GM23248 (cell line): ENCODE results near the gene KCNG4. TPM values are rescaled to one million over a fixed set of nuclear protein-coding genes. Genes with fewer than 3 reads are reported as not detected.
A peak's percentile ranks its signal among the peaks of the same experiment; 100 is the strongest.

Experiments used
- DNase-seq: peaks from one replicate; pipeline ENCODE4 v3.0.0-alpha.2; 2015
- H2AFZ ChIP-seq: fragments of 200-600 bp; sonication (generic); 2 replicates; pipeline ENCODE4 v1.6.1; 2016; ENCODE audit warnings: antibody characterized with exemption
- H3F3A ChIP-seq: fragments of 200-600 bp; sonication (generic); 2 replicates; pipeline ENCODE4 v1.6.1; 2016; ENCODE audit warnings: mild to moderate bottlenecking, antibody characterized with exemption, mixed run types; ENCODE audit not compliant: insufficient read depth
- H3K27ac ChIP-seq: fragments of 200-600 bp; sonication (generic); 2 replicates; pipeline ENCODE4 v1.5.1; 2016; ENCODE audit warnings: mild to moderate bottlenecking
- H3K27me3 ChIP-seq: fragments of 200-600 bp; sonication (generic); replicated peaks from 2 replicates; pipeline ENCODE4 v1.6.1; 2016; ENCODE audit warnings: mild to moderate bottlenecking; ENCODE audit not compliant: insufficient read depth
- H3K36me3 ChIP-seq: fragments of 200-600 bp; sonication (generic); 2 replicates; pipeline ENCODE4 v1.6.1; 2016; ENCODE audit warnings: low read depth, mild to moderate bottlenecking
- H3K4me1 ChIP-seq: fragments of 200-600 bp; sonication (generic); 2 replicates; pipeline ENCODE4 v1.6.1; 2016; ENCODE audit warnings: mild to moderate bottlenecking; ENCODE audit not compliant: insufficient read depth
- H3K4me2 ChIP-seq: fragments of 200-600 bp; sonication (generic); one replicate; pipeline ENCODE4 v1.6.1; 2016; ENCODE audit warnings: mild to moderate bottlenecking; ENCODE audit not compliant: unreplicated experiment
- H3K4me3 ChIP-seq: fragments of 200-600 bp; sonication (generic); 2 replicates; pipeline ENCODE4 v1.5.1; 2016; ENCODE audit warnings: mild to moderate bottlenecking
- H3K79me2 ChIP-seq: fragments of 200-600 bp; sonication (generic); 2 replicates; pipeline ENCODE4 v1.6.1; 2016; ENCODE audit warnings: mild to moderate bottlenecking; ENCODE audit not compliant: insufficient read depth
- H3K9ac ChIP-seq: fragments of 200-600 bp; sonication (generic); 2 replicates; pipeline ENCODE4 v1.6.1; 2016; ENCODE audit warnings: mild to moderate bottlenecking
- H3K9me2 ChIP-seq: fragments of 200-600 bp; sonication (generic); 2 replicates; pipeline ENCODE4 v1.6.1; 2016; ENCODE audit warnings: mixed run types, mild to moderate bottlenecking, moderate library complexity; ENCODE audit not compliant: insufficient read depth
- H3K9me3 ChIP-seq: fragments of 200-600 bp; sonication (generic); one replicate; pipeline ENCODE4 v1.6.1; 2017; ENCODE audit warnings: low read depth
- H4K20me1 ChIP-seq: fragments of 200-600 bp; sonication (generic); 2 replicates; pipeline ENCODE4 v1.6.0; 2016; ENCODE audit not compliant: insufficient read depth
- EZH2 ChIP-seq: fragments of 200-600 bp; sonication (generic); IDR thresholded peaks from 2 replicates; pipeline ENCODE4 v1.6.1; 2018; ENCODE audit warnings: antibody characterized with exemption, mild to moderate bottlenecking; ENCODE audit not compliant: insufficient read depth, poor library complexity, severe bottlenecking
- EZH2phosphoT487 ChIP-seq: fragments of 200-600 bp; sonication (generic); IDR thresholded peaks from 2 replicates; pipeline ENCODE4 v1.6.1; 2018; ENCODE audit warnings: antibody characterized with exemption, moderate library complexity, mild to moderate bottlenecking, low read depth; ENCODE audit not compliant: insufficient read depth
- WGBS, 2 experiments: methylation state at CpG; one replicate each; pipeline ENCODE4 v1.1.6; 2015 to 2017; ENCODE audit warnings: low lambda C conversion rate in 2 of 2, low coverage in 1 of 2; ENCODE audit errors: missing lambda C conversion rate in 2 of 2; 5-methylcytosine and 5-hydroxymethylcytosine counted together
- in situ Hi-C: fragments of 300-500 bp; cut with MboI; formaldehyde crosslinking; loops from 2 replicates; pipeline ENCODE4 v1.15.0; 2020
- polyA plus RNA-seq: library from polyadenylated mRNA; unstranded; fragments of >200 nt; fragmentation: Nextera tagmentation; extraction: Ambion mirVana; gene quantifications from 2 replicates; pipeline ENCODE4 v1.2.1, GENCODE V29; 2016
- total RNA-seq: library from RNA; depleted of rRNA; stranded (reverse); fragments of >200 nt; shearing (Covaris generic); gene quantifications from 2 replicates; pipeline ENCODE4 v1.2.3, GENCODE V29; 2014

Gene KCNG4
- total and polyA plus RNA-seq, 2 experiments from 2014 or later: not detected

GRCh38 chr16:84278968-84279367 is 39.2 kb upstream of the KCNG4 start:
- Histone ChIP-seq H4K20me1 (no peaks in the 10 kb centered on the region), H3K79me2 (no peaks in the 10 kb centered on the region), H2AFZ (no peak overlapping the region), H3K9ac (no peak overlapping the region), H3F3A (no peaks in the 10 kb centered on the region), H3K27me3 (no peaks in the 10 kb centered on the region; the same call in 1 of the 2 replicates), H3K4me2 (no peak overlapping the region), H3K9me2 (no peaks in the 10 kb centered on the region), H3K4me3 (no peak overlapping the region), H3K4me1 (no peaks in the 10 kb centered on the region), H3K9me3 (no peaks in the 10 kb centered on the region), H3K27ac (no peak overlapping the region), H3K36me3 (no peaks in the 10 kb centered on the region)
- TF ChIP-seq EZH2 (no peak), EZH2phosphoT487 (no peak)
- WGBS, 2 experiments: 48 to 57% methylated on average over 6 of the region's 6 CpGs
- DNase-seq: no peak
- in situ Hi-C loops: no loop called here

GRCh38 chr16:84278333-84278732 is 38.5 kb upstream of the KCNG4 start:
- Histone ChIP-seq H3K4me1 (no peaks in the 10 kb centered on the region), H4K20me1 (no peaks in the 10 kb centered on the region), H3F3A (no peaks in the 10 kb centered on the region), H3K36me3 (no peaks in the 10 kb centered on the region), H3K27ac (no peak overlapping the region), H3K9me2 (no peaks in the 10 kb centered on the region), H3K27me3 (peaks cover 1% of the 10 kb centered on the region; the same call in 1 of the 2 replicates), H3K9me3 (no peaks in the 10 kb centered on the region), H3K79me2 (no peaks in the 10 kb centered on the region), H3K9ac (no peak overlapping the region), H2AFZ (no peak overlapping the region), H3K4me3 (no peak overlapping the region), H3K4me2 (no peak overlapping the region)
- TF ChIP-seq EZH2: no peak
- TF ChIP-seq EZH2phosphoT487: no peak
- in situ Hi-C loops: no loop called here
- DNase-seq: no peak
- 76 to 80% methylated on average over 12 of the region's 12 CpGs for WGBS, 2 experiments

- in situ Hi-C loops: no loop called here
- Histone ChIP-seq H3K9me3 (no peaks in the 10 kb centered on the region), H3K36me3 (no peaks in the 10 kb centered on the region)
Measured at GRCh38 chr16:84277244-84277823, 37.5 kb upstream of the KCNG4 start.

GRCh38 chr16:84275585-84276151 is 35.9 kb upstream of the KCNG4 start:
- H3K79me2 ChIP-seq: no peaks in the 10 kb centered on the region
- no peaks in the 10 kb centered on the region for H3K9me3 ChIP-seq
- WGBS, 2 experiments: 30 to 34% methylated on average over 6 of the region's 6 CpGs
- H3K27ac ChIP-seq: no peak overlapping the region
- no peak overlapping the region for H3K9ac ChIP-seq
- H3K4me2 ChIP-seq: no peak overlapping the region
- H3K4me3 ChIP-seq: no peak overlapping the region
- TF ChIP-seq EZH2: no peak
- H3K4me1 ChIP-seq: no peaks in the 10 kb centered on the region
- in situ Hi-C loops: no loop called here
- H3K27me3 ChIP-seq: peaks cover 13% of the 10 kb centered on the region
- no peaks in the 10 kb centered on the region for H4K20me1 ChIP-seq
- no peak overlapping the region for H2AFZ ChIP-seq
- no peaks in the 10 kb centered on the region for H3K36me3 ChIP-seq
- H3K9me2 ChIP-seq: no peaks in the 10 kb centered on the region
- no peak for DNase-seq
- H3F3A ChIP-seq: no peaks in the 10 kb centered on the region

More at GRCh38 chr16:84277244-84277823, 37.5 kb upstream of the KCNG4 start:
- 22 to 23% methylated on average over 10 of the region's 10 CpGs for WGBS, 2 experiments
- TF ChIP-seq EZH2phosphoT487 (no peak), EZH2 (no peak)
- H3K4me3 ChIP-seq: no peak overlapping the region
- H2AFZ ChIP-seq: no peak overlapping the region
- H4K20me1 ChIP-seq: no peaks in the 10 kb centered on the region
- H3K4me1 ChIP-seq: no peaks in the 10 kb centered on the region
- no peaks in the 10 kb centered on the region for H3K9me2 ChIP-seq
- no peak overlapping the region for H3K4me2 ChIP-seq
- peak; percentile 63 for DNase-seq
- no peaks in the 10 kb centered on the region for H3K79me2 ChIP-seq
- no peaks in the 10 kb centered on the region for H3F3A ChIP-seq
- H3K9ac ChIP-seq: no peak overlapping the region
- H3K27ac ChIP-seq: no peak overlapping the region
- H3K27me3 ChIP-seq: peaks cover 5% of the 10 kb centered on the region
